ENCODE measurements around the gene MAB21L4. TPM values are rescaled to one million over a fixed set of nuclear protein-coding genes. Genes with fewer than 3 reads are reported as not detected.
A peak's percentile ranks its signal among the peaks of the same experiment; 100 is the strongest.

Gene MAB21L4
- total RNA-seq, 1 donor from 2014 or later: 0.53 TPM

DNA sequence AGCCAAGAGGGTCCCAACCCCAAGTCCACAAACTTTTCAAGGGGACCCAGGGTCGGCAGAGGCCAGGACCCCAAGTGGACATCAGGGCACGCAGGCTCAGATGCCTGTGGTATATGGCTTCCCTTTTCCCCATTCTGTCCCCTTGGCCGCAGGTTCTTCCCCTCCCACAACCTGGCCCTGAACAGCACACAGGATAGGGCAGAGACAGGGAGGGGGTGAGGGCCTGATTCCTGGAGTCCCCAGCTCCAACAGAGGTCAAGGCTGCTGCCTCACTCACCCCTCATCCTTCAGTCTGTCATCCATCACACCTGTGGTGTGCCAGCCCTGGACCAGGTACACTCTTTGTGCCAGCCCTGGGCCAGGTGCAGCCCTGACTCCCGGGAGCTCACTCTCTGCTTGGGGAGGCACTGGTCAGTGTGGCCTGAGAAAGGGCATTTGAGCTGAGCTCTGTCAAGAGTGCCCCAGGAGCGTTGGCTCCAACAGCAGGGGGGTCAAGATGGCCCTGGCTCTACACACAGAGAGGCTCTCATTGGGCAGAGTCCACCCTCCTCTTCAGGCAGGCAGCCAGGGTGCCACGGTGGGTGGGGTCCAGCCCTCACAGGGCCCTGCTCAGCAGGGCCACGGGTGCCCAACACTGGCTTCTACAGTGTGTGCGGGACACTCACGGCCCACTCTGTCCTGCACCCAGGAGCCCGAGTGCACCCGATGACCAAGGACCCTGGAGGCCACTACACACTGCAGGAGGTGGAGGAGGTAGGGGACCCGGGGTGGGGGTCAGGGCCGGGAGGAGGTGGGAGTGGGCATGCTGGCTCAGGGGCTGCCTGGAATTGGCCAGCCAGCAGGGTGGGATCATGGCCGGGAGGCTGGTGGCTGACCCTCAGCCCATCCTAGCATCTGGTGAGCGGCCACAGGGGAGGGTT is 25.7 kb downstream of the MAB21L4 start:
- no peak overlapping the region for H3K4me3 ChIP-seq (ENCODE audit: low read depth, low read length)
- no peak for DNase-seq (ENCODE audit: low read depth)

DNA sequence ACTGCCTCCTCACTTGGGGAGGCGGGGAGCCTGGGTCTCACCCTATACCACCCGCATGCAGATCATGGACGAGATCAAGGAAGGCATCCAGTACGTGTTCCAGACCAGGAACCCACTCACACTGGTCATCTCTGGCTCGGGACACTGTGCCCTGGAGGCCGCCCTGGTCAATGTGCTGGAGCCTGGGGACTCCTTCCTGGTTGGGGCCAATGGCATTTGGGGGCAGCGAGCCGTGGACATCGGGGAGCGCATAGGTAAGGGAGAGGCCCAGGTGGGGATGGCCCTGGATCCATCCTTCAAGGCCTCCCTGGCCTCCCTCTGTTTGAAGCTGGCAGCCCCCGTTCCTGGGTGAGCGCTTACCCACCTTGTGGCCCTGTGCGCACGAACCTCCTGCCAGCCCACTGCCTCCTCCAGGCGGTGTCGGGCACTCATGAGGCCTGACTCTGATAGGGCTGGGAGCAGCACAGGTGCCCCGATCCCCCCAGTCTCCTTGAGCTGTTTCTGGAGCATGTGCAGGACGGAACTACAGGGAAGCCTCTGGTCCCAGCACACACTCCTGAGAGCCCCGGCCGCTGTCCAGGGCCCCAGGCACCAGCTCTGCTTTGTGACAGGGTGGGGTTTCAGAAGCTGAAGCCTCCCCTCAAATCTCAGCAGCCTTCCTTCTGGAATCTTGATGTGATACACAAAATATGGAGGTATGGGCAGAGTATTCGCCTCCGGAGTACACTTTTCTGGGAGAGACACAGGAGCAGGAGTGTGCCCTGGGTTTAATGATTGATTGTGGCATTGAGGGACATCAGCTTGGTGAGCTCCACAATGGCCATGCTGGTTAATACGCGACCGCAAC is 26.6 kb downstream of the MAB21L4 start:
- Histone ChIP-seq H3K27me3 (ENCODE audit: control insufficient read depth, insufficient read depth, low read length) (no peaks in the 10 kb centered on the region), H3K36me3 (ENCODE audit: control insufficient read depth, insufficient read depth, low read length) (no peaks in the 10 kb centered on the region)
- FAIRE-seq: no peak

More for the DNA sequence above, 25.7 kb downstream of the MAB21L4 start:
- no peaks in the 10 kb centered on the region for H3K36me3 ChIP-seq (ENCODE audit: control insufficient read depth, insufficient read depth, low read length)
- TF ChIP-seq, protein P1, sequence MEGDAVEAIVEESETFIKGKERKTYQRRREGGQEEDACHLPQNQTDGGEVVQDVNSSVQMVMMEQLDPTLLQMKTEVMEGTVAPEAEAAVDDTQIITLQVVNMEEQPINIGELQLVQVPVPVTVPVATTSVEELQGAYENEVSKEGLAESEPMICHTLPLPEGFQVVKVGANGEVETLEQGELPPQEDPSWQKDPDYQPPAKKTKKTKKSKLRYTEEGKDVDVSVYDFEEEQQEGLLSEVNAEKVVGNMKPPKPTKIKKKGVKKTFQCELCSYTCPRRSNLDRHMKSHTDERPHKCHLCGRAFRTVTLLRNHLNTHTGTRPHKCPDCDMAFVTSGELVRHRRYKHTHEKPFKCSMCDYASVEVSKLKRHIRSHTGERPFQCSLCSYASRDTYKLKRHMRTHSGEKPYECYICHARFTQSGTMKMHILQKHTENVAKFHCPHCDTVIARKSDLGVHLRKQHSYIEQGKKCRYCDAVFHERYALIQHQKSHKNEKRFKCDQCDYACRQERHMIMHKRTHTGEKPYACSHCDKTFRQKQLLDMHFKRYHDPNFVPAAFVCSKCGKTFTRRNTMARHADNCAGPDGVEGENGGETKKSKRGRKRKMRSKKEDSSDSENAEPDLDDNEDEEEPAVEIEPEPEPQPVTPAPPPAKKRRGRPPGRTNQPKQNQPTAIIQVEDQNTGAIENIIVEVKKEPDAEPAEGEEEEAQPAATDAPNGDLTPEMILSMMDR (IDR thresholded peaks at IDR 0.05; ENCODE audit: insufficient read depth, low read length, severe bottlenecking): no peak
- H3K27me3 ChIP-seq (ENCODE audit: control insufficient read depth, insufficient read depth, low read length): no peaks in the 10 kb centered on the region
- FAIRE-seq: peak; percentile 47

DNA sequence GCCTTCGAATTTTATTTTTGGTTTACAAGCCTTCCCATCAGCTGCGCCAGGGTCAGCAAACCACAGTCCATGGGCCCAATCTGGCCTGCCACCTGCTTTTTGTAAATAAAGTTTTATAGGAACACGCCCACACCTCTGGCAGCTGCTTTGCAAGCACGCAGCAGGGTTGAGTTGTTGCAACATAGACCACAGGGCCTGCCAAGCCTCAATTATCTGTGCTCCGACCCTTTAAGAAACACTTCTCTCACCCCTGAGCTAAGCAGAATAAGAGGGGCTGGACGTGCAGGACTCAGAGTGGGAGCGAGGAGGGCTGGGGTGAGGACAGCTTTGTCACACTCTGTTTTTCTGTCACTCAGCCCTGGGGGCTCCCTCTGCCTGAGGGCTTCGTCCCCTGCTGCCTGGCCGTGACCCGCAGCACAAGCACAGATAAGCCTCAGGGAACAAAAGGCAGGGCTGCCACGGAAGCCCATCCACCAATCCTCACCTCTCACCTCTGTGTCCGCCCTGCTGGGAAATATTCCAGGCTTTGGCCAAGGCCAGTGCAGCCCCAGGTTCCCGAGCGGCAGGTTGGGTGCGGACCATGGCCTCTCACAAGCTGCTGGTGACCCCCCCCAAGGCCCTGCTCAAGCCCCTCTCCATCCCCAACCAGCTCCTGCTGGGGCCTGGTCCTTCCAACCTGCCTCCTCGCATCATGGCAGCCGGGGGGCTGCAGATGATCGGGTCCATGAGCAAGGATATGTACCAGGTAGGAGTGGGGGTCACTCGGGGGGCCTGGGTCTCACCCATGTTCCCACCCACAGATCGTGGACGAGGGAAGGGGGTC is 27.5 kb downstream of the MAB21L4 start, which contains the start of gene AGXT:
Gene AGXT (plus strand): TSS at position 539 of the 823 bp plus-strand sequence. CDS start 42 bp downstream, at position 581.
- no peaks in the 10 kb centered on the region for H3K27me3 ChIP-seq (ENCODE audit: control insufficient read depth, insufficient read depth, low read length)
- no peaks in the 10 kb centered on the region for H3K36me3 ChIP-seq (ENCODE audit: control insufficient read depth, insufficient read depth, low read length)
- FAIRE-seq (no peak), DNase-seq (ENCODE audit: low read depth) (no peak)
- TF ChIP-seq, protein P1 (IDR thresholded peaks at IDR 0.05; ENCODE audit: insufficient read depth, low read length, severe bottlenecking): no peak
- no peak within 1 kb of the TSS for H3K4me3 ChIP-seq (ENCODE audit: low read depth, low read length)

More for the DNA sequence above, 26.6 kb downstream of the MAB21L4 start:
- DNase-seq (ENCODE audit: low read depth): no peak
- TF ChIP-seq, protein P1 (IDR thresholded peaks at IDR 0.05; ENCODE audit: insufficient read depth, low read length, severe bottlenecking): no peak
- no peak overlapping the region for H3K4me3 ChIP-seq (ENCODE audit: low read depth, low read length)

DNA sequence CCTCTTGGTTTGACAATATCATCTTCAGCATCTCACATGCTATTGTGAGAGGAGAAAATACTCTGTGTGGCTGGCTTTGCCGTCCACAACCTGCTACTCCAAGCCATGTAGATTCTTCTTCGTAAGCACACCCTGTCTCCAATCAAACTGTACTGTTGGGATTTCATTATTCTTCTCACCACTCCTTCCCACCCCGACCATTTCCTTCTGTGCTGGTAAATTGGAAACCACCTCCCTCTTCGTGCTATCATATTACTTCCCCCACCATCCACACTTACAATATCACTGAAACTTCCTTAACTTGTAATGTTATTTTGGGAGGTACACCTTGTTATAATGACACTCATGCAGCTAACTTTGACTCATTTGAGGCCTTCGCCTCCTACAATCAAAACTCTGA is 30.6 kb downstream of the MAB21L4 start:
- FAIRE-seq (no peak), DNase-seq (ENCODE audit: low read depth) (no peak)
- no peak overlapping the region for H3K4me3 ChIP-seq (ENCODE audit: low read depth, low read length)
- TF ChIP-seq, protein P1 (IDR thresholded peaks at IDR 0.05; ENCODE audit: insufficient read depth, low read length, severe bottlenecking): no peak
- H3K27me3 ChIP-seq (ENCODE audit: control insufficient read depth, insufficient read depth, low read length): no peaks in the 10 kb centered on the region
- no peaks in the 10 kb centered on the region for H3K36me3 ChIP-seq (ENCODE audit: control insufficient read depth, insufficient read depth, low read length)

DNA sequence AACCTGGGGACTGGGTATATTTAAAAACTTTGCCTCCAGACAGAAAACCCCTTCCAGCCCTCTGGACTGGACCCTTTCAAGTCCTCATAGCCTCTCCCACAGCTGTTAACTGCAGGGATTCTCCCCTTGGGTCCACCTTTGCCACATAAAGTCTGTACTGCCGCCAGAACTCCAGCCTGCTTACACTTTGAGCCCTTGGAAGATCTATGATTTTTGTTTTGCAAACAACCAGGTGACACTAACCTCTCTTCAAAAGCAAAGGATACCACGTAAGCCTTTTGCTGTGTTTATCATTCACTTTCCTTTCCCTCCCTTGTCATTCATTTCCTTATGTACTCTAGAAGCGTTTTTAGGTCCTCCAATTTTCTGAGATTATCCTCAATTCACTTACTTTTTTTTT is 31.5 kb downstream of the MAB21L4 start:
- H3K4me3 ChIP-seq (ENCODE audit: low read depth, low read length): no peak overlapping the region
- no peak for FAIRE-seq
- no peaks in the 10 kb centered on the region for H3K27me3 ChIP-seq (ENCODE audit: control insufficient read depth, insufficient read depth, low read length)
- no peak for DNase-seq (ENCODE audit: low read depth)
- TF ChIP-seq, protein P1 (IDR thresholded peaks at IDR 0.05; ENCODE audit: insufficient read depth, low read length, severe bottlenecking): no peak
- H3K36me3 ChIP-seq (ENCODE audit: control insufficient read depth, insufficient read depth, low read length): no peaks in the 10 kb centered on the region

Measured in bronchial epithelial cell (primary cell).